DMS 273 (cell line): ENCODE measurements around the gene TOM1L2.
"Not testable (repeated sequence)": the region's sequence is repeated elsewhere in the genome, so short reads cannot be mapped to it uniquely, and the experiment has no call there.

ENCODE experiments used
- DNase-seq: peaks from one replicate; lab custom pipeline; 2025; ENCODE audit not compliant: unreplicated experiment; lab: John Stamatoyannopoulos, UW

TOM1L2 gene

GRCh38 chr17:17926036-17926435, 46.2 kb downstream of the TOM1L2 start:
- DNase-seq, result no peak

GRCh38 chr17:17924857-17925250, 47.3 kb downstream of the TOM1L2 start:
- DNase-seq, result no peak

- DNase-seq, result no peak
Measured at GRCh38 chr17:17924131-17924856, 47.9 kb downstream of the TOM1L2 start.

GRCh38 chr17:17922070-17922614, 50.1 kb downstream of the TOM1L2 start:
- no peak for DNase-seq

- peak; percentile 44 for DNase-seq
Measured at GRCh38 chr17:17921192-17922069, 50.8 kb downstream of the TOM1L2 start.

GRCh38 chr17:17919169-17920107, 52.8 kb downstream of the TOM1L2 start:
- peak; percentile 86 for DNase-seq

- DNase-seq, result no peak
Measured at GRCh38 chr17:17917394-17917793, 54.8 kb downstream of the TOM1L2 start.

- no peak for DNase-seq
Measured at GRCh38 chr17:17915183-17915582, 57.0 kb downstream of the TOM1L2 start.

GRCh38 chr17:17913695-17914332, 58.4 kb downstream of the TOM1L2 start:
- peak; percentile 96 for DNase-seq

GRCh38 chr17:17912336-17912735, 59.9 kb downstream of the TOM1L2 start:
- DNase-seq, result not testable (repeated sequence)

GRCh38 chr17:17911001-17911613, 61.1 kb downstream of the TOM1L2 start:
- DNase-seq, result peak; percentile 19

GRCh38 chr17:17910060-17910459, 62.1 kb downstream of the TOM1L2 start:
- no peak for DNase-seq

GRCh38 chr17:17909078-17909477, 63.1 kb downstream of the TOM1L2 start:
- no peak for DNase-seq

- DNase-seq, result no peak
Measured at GRCh38 chr17:17907469-17907868, 64.7 kb downstream of the TOM1L2 start.

- DNase-seq, result no peak
Measured at GRCh38 chr17:17906418-17907215, 65.6 kb downstream of the TOM1L2 start.

GRCh38 chr17:17905036-17905320, 67.2 kb downstream of the TOM1L2 start:
- DNase-seq, result no peak

GRCh38 chr17:17904166-17905035, 67.8 kb downstream of the TOM1L2 start:
- DNase-seq, result no peak

GRCh38 chr17:17902877-17903276, 69.3 kb downstream of the TOM1L2 start:
- DNase-seq, result no peak
